22Rv1 (cell line): ENCODE data around the gene PRRX1.

ENCODE experiments used
- H3K27ac ChIP-seq: fragments of 450-650 bp; 2 replicates; pipeline ENCODE4 v1.5.1; 2017
- ZFX ChIP-seq: fragments of 450-650 bp; IDR thresholded peaks from 2 replicates; pipeline ENCODE4 v1.6.1; 2017; ENCODE audit warnings: antibody characterized with exemption, borderline replicate concordance
- TF ChIP-seq, protein P1 (sequence below): fragments of 450-650 bp; IDR thresholded peaks from 2 replicates; pipeline ENCODE4 v1.5.1; 2017; ENCODE audit warnings: mild to moderate bottlenecking

Gene PRRX1

DNA sequence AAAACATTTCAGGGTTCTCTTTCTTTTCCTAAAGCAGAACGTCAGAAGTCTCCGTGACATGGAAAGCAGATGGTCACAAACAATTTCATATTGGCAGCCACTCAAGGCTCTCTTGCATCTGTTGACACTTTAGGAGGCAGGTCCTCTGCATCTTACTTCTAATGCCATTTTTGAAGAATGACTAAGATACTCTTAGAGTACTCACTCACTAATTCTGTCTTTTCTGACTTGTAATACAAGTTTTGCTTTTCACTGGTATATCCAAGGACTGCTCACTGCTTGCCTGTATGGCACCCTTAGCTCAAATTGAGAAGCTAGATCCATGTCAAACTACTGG lies 68.3 kb downstream of the PRRX1 start:
- no peak for TF ChIP-seq ZFX
- TF ChIP-seq, protein P1, sequence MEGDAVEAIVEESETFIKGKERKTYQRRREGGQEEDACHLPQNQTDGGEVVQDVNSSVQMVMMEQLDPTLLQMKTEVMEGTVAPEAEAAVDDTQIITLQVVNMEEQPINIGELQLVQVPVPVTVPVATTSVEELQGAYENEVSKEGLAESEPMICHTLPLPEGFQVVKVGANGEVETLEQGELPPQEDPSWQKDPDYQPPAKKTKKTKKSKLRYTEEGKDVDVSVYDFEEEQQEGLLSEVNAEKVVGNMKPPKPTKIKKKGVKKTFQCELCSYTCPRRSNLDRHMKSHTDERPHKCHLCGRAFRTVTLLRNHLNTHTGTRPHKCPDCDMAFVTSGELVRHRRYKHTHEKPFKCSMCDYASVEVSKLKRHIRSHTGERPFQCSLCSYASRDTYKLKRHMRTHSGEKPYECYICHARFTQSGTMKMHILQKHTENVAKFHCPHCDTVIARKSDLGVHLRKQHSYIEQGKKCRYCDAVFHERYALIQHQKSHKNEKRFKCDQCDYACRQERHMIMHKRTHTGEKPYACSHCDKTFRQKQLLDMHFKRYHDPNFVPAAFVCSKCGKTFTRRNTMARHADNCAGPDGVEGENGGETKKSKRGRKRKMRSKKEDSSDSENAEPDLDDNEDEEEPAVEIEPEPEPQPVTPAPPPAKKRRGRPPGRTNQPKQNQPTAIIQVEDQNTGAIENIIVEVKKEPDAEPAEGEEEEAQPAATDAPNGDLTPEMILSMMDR, result no peak
- H3K27ac ChIP-seq, result no peak overlapping the region

DNA sequence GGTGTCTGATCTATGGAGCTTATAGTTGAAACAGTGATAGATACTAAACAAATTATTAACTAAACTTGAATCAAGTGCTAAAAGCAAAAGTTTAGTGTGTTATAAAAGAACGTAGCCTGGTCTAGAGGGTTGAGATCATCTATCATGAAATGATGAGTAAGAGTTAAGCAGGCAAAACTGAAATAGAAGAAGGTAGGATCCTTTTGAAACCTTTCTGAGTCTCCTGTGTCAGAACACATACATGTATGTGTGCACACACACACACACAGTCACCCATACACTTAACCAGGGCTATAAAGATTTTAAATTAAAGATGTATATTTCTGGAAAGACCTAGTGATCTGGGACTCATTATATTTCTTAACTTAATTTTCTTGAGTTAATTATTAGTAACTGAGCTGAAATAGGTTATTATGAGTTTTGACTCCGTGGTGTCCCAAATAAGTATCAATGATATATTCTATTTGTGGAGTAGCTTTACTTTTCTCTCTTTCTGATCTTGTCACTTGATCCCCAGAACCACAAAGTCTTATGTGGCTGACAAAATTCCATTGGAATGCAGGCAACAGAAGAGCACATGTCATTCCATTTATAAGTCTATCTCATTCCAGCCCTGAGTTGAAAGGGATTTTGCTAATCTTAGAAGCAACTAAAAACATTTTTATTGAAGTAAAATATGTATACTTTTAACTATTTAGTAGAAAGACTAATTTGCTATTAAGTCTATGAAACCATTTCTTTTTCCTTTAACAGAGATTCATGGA lies 70.7 kb downstream of the PRRX1 start:
- H3K27ac ChIP-seq, result no peak overlapping the region
- TF ChIP-seq ZFX, result no peak
- TF ChIP-seq, protein P1, result no peak

DNA sequence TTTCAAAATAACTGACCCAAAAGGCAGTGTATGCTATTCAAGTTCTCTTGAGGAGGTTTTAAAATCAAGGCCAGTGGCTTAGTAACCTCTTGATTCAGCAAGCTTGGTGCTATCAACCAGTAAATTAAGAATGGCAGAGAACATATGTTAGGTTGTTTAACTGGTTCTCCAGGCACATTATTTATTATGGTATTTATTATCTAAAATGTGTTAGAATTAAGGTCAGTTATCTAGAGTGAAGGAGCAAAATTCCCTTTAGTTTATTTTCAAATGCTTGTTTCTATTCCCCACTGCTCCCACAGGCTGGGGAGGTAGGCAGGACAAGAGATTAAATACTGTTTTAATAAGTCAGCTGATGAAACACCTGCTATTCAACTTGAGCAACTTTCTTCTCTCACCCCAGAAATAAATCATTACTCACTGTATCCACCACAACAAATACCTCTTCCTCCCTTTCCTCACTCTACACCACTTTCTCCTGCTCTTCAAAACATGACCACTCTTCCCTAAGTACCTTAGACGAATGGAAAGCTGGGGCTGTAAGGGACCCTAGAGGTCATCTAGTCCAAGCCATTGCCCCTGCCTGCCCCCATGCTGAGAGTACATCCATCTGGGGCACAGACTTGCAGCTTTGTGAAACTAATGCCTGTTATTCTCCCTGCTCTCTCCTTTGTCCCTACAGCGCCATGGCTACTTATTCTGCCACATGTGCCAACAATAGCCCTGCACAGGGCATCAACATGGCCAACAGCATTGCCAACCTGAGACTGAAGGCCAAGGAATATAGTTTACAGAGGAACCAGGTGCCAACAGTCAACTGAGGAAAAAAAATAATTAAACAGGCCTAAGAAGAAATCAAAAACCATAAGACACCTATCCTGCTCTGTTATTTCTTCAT lies 71.7 kb downstream of the PRRX1 start:
- H3K27ac ChIP-seq, result no peak overlapping the region
- no peak for TF ChIP-seq ZFX
- TF ChIP-seq, protein P1, result no peak

DNA sequence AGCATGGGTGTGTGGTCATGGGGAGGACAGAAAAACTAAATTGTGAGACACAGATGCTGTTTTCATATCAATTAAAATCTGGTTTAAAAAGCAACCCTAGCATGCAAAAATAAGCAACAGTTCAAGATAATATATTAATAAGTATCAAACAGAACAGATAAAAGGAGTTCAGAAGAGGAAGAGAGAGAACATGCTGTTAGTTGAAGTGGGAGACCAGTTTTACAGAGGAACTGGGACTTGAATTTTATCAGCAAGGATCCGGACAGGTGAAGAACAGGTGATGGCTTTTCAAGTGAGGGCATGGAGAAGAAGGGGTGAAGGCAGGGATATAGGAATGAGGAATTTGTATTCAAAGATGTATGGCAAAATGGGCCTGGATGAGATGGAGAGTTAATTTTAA lies 75.9 kb downstream of the PRRX1 start:
- H3K27ac ChIP-seq, result no peak overlapping the region
- TF ChIP-seq ZFX, result no peak
- TF ChIP-seq, protein P1, result no peak

DNA sequence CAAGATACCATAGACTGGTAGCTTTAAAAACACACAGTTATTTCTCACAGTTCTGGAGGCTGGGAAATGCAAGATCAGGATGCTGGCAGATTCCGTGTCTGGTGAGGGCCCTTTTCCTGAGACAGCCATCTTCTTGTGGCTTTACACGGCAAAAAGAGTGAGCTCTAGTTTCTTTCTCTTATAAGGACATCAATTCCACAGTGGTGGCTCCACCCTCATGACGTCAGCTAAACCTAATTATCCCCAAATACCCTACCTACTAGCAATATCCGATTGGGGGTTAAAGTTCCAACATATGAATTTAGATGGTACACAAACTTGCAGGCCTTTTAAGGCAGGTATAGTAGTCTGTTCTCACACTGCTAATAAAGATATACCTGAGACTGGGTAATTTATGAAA lies 77.7 kb downstream of the PRRX1 start:
- TF ChIP-seq, protein P1, result no peak
- TF ChIP-seq ZFX, result no peak
- H3K27ac ChIP-seq, result no peak overlapping the region

DNA sequence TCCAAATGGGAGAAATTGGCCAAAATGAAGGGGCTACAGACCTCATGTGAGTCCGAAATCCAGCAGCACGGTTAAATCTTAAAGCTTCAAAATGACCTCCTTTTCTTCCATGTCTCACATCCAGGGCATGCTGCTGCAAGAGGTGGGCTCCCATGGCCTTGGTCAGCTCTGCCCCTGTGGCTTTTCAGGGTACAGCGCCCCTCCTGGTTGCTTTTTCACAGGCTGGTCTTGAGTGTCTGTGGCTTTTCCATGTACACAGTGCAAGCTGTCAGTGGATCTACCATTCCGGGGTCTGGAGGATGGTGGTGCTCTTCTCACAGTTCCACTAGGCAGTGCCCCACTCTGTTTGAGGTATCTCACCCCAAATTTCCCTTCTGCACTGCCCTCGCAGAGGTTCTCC lies 78.7 kb downstream of the PRRX1 start:
- TF ChIP-seq, protein P1, result no peak

DNA sequence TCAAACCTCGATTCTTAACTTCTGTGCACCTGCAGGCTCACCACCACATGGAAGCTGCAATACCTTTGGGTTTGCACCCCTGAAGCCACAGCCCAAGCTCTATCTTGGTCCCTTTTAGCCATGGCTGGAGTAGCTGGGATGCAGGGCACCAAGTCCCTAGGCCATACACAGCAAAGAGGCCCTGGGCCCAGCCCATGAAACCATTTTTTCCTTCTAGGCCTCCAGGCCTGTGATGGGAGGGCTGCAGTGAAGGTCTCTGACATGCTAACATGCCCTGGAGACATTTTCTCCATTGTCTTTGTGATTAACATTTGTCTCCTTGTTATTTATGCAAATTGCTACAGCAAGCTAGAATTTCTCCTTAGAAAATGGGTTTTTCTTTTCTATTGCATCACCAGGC lies 79.2 kb downstream of the PRRX1 start:
- TF ChIP-seq ZFX, result no peak
- TF ChIP-seq, protein P1, result no peak
- no peak overlapping the region for H3K27ac ChIP-seq

More for the DNA sequence above, 78.7 kb downstream of the PRRX1 start:
- no peak overlapping the region for H3K27ac ChIP-seq
